Measurements from ENCODE around the gene P2RX5.

DNA sequence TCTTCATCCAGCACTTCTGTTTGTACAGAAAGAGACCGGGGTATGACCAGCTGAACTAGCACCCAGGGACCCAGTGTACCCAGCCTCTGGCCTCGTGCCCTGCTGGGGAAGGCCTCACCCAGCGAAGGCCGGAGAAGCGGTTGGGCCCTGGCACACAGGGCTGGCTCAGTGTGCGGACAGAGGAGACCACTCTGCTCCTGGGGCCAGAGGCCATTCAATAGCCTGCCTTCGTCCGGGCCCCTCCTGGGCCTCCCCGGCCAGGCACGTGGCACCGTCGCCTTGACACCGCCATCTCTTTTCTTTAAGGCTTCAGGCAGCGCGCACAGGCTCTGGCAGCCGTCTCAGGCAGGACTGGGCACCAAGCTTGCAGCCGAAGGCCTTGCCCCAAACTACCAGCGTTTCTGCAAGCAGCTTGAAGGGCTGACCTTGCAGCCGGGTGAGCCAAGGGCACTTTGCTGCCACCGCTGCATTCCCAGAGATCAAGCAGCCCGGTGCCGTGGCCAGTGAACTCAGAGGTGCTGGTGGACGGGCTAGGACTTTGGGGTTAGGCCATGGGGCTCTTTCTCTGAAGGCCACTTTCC, 35.6 kb downstream of the P2RX5 start:
- TF ChIP-seq, protein P1, sequence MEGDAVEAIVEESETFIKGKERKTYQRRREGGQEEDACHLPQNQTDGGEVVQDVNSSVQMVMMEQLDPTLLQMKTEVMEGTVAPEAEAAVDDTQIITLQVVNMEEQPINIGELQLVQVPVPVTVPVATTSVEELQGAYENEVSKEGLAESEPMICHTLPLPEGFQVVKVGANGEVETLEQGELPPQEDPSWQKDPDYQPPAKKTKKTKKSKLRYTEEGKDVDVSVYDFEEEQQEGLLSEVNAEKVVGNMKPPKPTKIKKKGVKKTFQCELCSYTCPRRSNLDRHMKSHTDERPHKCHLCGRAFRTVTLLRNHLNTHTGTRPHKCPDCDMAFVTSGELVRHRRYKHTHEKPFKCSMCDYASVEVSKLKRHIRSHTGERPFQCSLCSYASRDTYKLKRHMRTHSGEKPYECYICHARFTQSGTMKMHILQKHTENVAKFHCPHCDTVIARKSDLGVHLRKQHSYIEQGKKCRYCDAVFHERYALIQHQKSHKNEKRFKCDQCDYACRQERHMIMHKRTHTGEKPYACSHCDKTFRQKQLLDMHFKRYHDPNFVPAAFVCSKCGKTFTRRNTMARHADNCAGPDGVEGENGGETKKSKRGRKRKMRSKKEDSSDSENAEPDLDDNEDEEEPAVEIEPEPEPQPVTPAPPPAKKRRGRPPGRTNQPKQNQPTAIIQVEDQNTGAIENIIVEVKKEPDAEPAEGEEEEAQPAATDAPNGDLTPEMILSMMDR (IDR thresholded peaks at IDR 0.05; ENCODE audit: low read depth, low read length) = no peak
- TF ChIP-seq EZH2phosphoT487 (IDR thresholded peaks at IDR 0.05; ENCODE audit: low read depth) = no peak

All from OCI-LY3 (cell line).